Dorsolateral prefrontal cortex (tissue), 118 donors: ENCODE data around the gene PTPDC1. TPM values are rescaled to one million over a fixed set of nuclear protein-coding genes. Genes with fewer than 3 reads are reported as not detected.

Source experiments
- total RNA-seq, 120 experiments: library from RNA; stranded (reverse); gene quantifications; one replicate each; pipeline versions ENCODE4 v1.2.3 to v1.2.4, GENCODE V29; 2022

PTPDC1 gene
- total RNA-seq, 120 experiments from 2014 or later: 15.0 to 85.4 (median 26.8) TPM

Other genes starting within 250 kb of the PTPDC1 start
- under 1 TPM in 3 of 120 experiments, not detected in 117; 0.34 to 0.40 (median 0.35) TPM for gene BARX1, start 129.1 kb upstream of the PTPDC1 start, total RNA-seq
- 10 to 100 TPM; 10.1 to 23.7 (median 16.4) TPM for gene ZNF169, start 174.8 kb downstream of the PTPDC1 start, total RNA-seq
- gene NUTM2F, start 244.2 kb downstream of the PTPDC1 start, total RNA-seq: under 1 TPM in 1 of 120 experiments, not detected in 119; 0.18 TPM